GM10248 (cell line): Measurements from ENCODE around the gene CAST.

Experiments used
- CTCF ChIA-PET: fragments of 300-600 bp; sonication (Branson Sonifier 250); formaldehyde crosslinking; extraction: SDS; loops from one replicate; lab custom pipeline; 2021; ENCODE audit warnings: antibody characterized with exemption; lab: Yijun Ruan, JAX
- POLR2A ChIA-PET: fragments of 350-650 bp; sonication (Branson Sonifier 250); formaldehyde crosslinking; extraction: SDS; loops from one replicate; lab custom pipeline; 2020; ENCODE audit warnings: antibody characterized with exemption; lab: Yijun Ruan, JAX
- DNase-seq: peaks from one replicate; pipeline ENCODE4 v3.0.0; 2012; ENCODE audit errors: extremely low spot score
- CTCF ChIP-seq: IDR thresholded peaks from 2 replicates; pipeline ENCODE4 v1.5.1; 2012; ENCODE audit warnings: mild to moderate bottlenecking, low read depth; ENCODE audit errors: extremely low read depth, missing control alignments, control extremely low read depth

Gene CAST

GRCh38 chr5:96692441-96692840, 30.3 kb downstream of the CAST start:
- DNase-seq, result no peak
- ChIA-PET CTCF (interaction anchor here (0.6 to 2.1 kb wide), 4 partner anchors 32 to 472 kb away, joined by 3 to 7 read pairs (median 3); no protein-coding TSS in a partner anchor), POLR2A (no interaction called here)
- no peak for TF ChIP-seq CTCF

GRCh38 chr5:96699186-96699820, 37.1 kb downstream of the CAST start:
- no peak for TF ChIP-seq CTCF
- ChIA-PET CTCF (interaction anchor here (0.8 to 1.6 kb wide), 4 partner anchors 15 to 85 kb away, joined by 3 to 5 read pairs (median 4); no protein-coding TSS in a partner anchor), POLR2A (no interaction called here)
- DNase-seq, result no peak

GRCh38 chr5:96702503-96703383, 40.6 kb downstream of the CAST start:
- POLR2A ChIA-PET, result no interaction called here
- CTCF ChIA-PET, result interaction anchor here (0.9 to 2.6 kb wide), 10 partner anchors 11 to 461 kb away, joined by 3 to 16 read pairs (median 5); no protein-coding TSS in a partner anchor
- TF ChIP-seq CTCF, result no peak
- DNase-seq, result peak; percentile 74

- ChIA-PET CTCF (interaction anchor here (0.9 to 2.6 kb wide), 8 partner anchors 10 to 460 kb away, joined by 3 to 16 read pairs (median 5); no protein-coding TSS in a partner anchor), POLR2A (no interaction called here)
- TF ChIP-seq CTCF, result no peak
- DNase-seq, result peak; percentile 60
Observed at GRCh38 chr5:96703384-96703920, 41.3 kb downstream of the CAST start.

- no peak for DNase-seq
- TF ChIP-seq CTCF, result no peak
- POLR2A ChIA-PET, result no interaction called here
- CTCF ChIA-PET, result interaction anchor here (0.9 to 2.6 kb wide), 6 partner anchors 10 to 460 kb away, joined by 3 to 16 read pairs (median 6); no protein-coding TSS in a partner anchor
Observed at GRCh38 chr5:96703995-96704394, 41.8 kb downstream of the CAST start.
